ENCODE data around the gene MYL6B. TPM values are rescaled to one million over a fixed set of nuclear protein-coding genes. Genes with fewer than 3 reads are reported as not detected.

Gene MYL6B
- total RNA-seq, 1 donor from 2014 or later, result 77.0 TPM

- no peak for DNase-seq
These were observed 28.3 kb upstream of the MYL6B start for GRCh38 chr12:56124133-56124532.

- no peak for DNase-seq
These were observed 25.6 kb upstream of the MYL6B start for GRCh38 chr12:56126732-56127239.

DNA sequence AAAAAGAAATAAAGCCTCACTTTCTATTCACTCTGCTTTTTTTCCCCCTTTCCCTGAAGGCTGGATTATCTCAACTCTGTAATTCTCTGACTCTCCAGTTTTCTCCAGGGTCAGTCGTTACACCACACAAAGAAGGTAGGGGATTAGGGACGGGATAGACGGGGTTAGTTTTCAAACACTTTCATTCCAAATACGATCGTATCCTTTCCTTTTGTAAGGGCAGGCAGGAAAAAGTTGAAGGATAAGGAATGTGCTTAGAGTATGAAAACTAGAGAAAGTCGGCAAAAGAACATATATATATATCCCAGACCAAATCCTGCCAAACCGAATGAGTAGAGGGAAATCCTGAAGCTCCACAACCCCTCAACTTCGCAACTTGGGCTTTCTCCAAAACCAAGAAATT is 24.9 kb upstream of the MYL6B start:
- DNase-seq, result no peak

GRCh38 chr12:56127888-56128669 is 24.3 kb upstream of the MYL6B start, which contains the start of gene ESYT1:
ESYT1 (plus strand) TSS chr12:56128267; CDS start chr12:56128320, 53 bp downstream.
- DNase-seq, result peak; percentile 99

GRCh38 chr12:56128670-56129205 is 23.6 kb upstream of the MYL6B start:
- no peak for DNase-seq

DNA sequence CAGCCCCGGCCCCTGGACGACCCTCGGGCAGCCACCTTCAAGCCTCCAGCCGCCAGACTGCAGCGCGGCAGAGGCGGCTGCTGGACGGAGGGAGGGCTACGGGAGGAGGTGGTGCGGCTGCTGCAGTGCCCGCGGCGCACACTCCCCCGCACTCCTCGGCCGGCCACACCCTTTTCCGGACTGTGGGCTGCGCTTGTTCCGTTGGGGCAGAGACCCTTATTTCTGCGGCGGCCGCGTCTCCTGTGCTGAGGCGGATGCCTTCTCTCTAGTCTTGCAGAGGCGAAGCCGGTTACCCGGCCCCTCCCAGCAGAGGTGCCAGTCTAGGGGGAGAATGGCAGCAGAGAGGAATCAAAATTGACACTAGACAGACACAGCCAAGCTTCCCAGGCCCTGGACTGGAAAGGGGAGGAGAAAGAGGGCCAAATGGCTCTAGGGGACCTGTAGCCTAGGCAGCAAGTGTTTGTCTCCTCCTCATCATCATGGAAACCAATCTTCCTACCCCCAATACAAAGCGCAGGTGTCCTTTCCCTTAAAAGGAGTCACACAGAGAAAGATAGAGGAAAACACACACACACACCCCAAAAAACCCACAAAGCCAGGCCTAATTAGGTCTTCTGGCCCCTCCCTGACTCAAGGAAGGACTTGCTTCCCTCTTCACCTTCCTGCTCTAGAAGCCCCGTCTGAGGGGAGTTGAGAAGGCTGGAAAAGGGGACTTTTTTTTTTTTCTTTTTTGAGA is 23.0 kb upstream of the MYL6B start:
- DNase-seq, result peak; percentile 30

DNA sequence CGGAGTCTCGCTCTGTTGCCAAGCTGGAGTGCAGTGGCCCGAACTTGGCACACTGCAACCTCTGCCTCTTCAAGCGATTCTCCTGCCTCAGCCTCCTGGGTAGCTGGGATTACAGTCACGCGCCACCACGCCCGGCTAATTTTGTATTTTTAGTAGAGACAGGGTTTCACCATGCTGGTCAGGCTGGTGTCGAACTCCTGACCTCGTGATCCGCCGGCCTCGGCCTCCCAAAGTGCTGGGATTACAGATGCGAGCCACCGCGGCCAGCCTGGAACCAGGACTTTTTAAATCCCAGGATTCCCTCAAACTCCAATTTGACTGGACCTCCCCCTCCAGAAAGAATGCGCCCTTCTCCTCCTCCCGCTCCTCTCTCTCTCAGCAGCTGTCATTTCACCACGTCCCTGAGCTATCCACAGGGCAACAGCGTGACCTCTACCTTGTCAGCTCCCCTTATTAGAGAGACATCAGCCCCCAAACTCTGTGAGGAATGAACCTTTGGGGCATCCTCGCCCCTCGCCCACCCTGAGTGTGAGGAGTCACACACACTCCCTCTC is 22.4 kb upstream of the MYL6B start:
- DNase-seq, result no peak

DNA sequence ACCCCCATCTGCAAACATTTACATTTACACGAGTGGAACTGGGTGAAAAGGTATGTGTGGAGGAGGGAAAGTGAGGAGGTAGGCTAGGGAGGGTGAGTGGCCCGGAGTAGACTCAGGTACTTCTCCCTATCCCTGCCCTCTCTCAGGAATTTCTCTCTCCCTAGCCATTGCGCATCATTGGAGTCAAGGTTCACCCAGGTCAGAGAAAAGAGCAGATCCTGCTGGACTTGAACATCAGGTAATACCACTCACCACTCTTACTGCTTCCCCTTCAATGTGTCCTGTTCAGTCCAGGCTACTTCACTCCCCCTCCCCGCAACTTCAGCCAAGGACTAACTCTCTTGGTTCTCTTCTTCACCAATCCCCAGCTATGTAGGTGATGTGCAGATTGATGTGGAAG is 21.5 kb upstream of the MYL6B start:
- no peak for DNase-seq

GRCh38 chr12:56134897-56135296 is 17.5 kb upstream of the MYL6B start:
- DNase-seq, result no peak

DNA sequence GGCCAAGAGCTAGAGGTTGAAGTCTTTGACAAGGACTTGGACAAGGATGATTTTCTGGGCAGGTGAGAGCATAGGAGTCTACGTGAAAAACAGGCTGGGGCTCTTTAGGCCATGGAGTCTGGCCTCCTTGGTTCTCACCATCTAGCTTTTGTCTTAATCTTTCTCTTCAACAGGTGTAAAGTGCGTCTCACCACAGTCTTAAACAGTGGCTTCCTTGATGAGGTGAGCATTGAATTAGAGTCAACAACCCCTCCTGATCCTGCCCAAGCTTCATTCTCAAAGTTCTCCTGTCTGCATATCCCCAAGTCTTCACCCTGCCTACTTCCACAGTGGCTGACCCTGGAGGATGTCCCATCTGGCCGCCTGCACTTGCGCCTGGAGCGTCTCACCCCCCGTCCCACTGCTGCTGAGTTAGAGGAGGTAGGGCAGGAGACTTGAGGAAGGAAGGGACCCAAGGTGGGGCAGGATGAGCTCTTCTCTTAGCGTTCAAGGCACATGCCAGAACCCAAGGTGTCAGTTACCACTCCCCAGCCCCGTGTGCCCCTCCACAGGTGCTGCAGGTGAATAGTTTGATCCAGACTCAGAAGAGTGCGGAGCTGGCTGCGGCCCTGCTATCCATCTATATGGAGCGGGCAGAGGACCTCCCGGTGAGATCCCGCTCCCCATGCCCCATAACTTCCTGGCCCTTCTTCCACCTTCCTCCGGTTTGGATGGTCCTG is 14.4 kb upstream of the MYL6B start:
- no peak for DNase-seq

GRCh38 chr12:56141946-56142784 is 10.2 kb upstream of the MYL6B start:
- DNase-seq, result no peak

GRCh38 chr12:56143217-56143616 is 9.2 kb upstream of the MYL6B start:
- DNase-seq, result no peak

DNA sequence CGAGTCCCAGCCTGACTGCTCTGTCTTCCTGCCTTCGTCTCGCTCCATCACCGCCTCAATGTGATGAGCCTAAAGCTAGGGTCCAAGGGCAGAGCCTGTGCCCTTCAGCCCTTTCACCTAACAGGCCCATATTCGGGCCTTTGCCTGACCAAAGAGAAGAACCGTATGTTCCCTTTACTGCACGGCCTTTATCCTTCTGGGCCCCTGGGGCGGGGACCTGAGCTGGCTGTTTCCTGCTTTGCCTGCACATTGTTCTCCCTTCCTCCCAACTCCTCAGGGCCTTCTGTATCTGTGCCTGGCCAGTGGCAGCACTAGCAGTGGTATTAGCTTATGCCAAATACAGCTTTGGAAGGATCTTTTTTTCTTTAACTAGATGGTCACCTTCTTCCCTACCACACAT is 8.5 kb upstream of the MYL6B start:
- DNase-seq, result no peak

GRCh38 chr12:56145217-56145616 is 7.2 kb upstream of the MYL6B start:
- no peak for DNase-seq

- DNase-seq, result no peak
These were observed 5.6 kb upstream of the MYL6B start for GRCh38 chr12:56146492-56147460.

- DNase-seq, result no peak
These were observed 1.8 kb upstream of the MYL6B start for GRCh38 chr12:56150563-56150962.

DNA sequence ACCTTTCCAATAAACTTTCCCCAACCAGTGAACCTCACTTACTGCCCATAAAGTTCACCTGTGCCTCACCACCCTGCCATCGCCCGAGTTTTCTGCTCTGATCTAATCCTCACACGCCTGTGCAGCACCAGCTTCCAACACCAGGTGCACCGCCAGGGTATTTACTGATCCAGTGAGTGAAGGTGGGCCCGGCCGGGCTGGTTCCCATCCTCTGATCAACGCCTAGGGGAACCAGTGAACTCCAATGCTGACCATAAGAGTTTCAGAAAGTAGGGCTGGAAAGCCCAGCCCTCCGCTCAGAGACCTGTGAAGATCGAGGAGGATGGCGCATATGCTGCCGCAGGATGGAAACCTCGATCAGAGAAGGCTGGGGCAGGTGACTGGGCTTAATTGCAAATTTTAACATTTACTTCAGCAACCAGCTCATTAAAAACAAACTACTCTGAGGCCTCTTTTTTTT is 685 bp upstream of the MYL6B start:
- DNase-seq, result no peak

DNA sequence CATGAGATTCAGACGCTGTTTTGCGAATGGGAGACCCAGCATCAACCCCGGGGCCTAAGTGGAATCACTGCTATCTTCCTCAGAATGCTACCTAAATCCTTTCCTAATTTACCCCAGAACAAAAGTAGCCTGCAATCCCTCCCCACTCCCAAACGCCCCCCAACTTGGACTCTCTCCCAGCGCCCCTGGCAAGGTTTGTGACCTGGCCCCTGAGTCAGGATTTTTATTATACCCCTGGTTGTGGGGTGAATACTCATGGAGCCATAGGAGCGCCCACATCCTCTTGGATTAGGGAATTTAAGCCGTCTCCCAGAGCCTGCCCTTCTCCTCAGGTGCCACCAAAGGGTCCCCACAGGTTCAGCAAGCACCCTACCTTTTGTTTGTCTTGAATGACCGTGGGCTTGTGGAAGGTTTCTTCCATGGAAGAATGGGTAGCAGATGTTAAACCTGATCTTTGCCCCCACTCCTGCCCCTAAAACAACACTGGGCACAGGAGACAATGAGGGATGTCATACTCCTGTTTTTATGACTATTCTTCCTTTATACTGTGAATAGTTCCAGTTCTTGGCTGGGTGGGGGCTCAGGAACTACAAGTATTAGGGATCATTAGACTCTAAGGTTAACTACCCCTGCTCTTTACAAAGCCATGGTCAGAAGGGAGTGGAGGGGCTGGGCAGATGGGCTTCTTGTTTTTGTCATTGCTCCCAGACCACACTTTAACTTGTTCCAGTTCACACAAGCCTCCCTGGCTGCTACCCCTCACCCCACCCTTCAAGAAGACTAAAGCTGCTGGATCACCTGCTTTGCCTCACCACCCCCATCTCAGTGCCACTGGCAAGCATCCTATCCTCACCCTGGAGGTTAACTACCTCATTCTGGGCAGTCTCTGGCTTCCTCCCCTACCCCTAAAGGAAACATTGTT is 630 bp downstream of the MYL6B start:
- DNase-seq, result no peak

GRCh38 chr12:56153678-56154065 is 1.3 kb downstream of the MYL6B start:
- DNase-seq, result no peak

Data from occipital lobe (tissue), 2 donors.